Suprapubic skin (tissue), 3 donors: ENCODE data around the gene CDC37.

ENCODE experiments used
- EP300 ChIP-seq: sonication (generic); formaldehyde crosslinking; IDR thresholded peaks from one replicate; pipeline ENCODE4 v1.6.1; 2017; ENCODE audit warnings: antibody characterized with exemption
- POLR2A ChIP-seq, 2 donors: fragments of 450-650 bp; IDR thresholded peaks; one replicate each; pipeline ENCODE4 v1.6.1; 2017; ENCODE audit warnings: antibody characterized with exemption in 2 of 2, mild to moderate bottlenecking in 2 of 2, moderate library complexity in 2 of 2
- TF ChIP-seq, protein P1 (sequence below), 2 donors: fragments of 200-600 bp in 1 of 2; fragments of 450-650 bp in 1 of 2; sonication (generic) in 1 of 2; IDR thresholded peaks; one replicate each; pipeline ENCODE4 v1.5.1; 2016 to 2019; ENCODE audit warnings: antibody characterized with exemption in 2 of 2, mild to moderate bottlenecking in 1 of 2, moderate library complexity in 1 of 2

DNA sequence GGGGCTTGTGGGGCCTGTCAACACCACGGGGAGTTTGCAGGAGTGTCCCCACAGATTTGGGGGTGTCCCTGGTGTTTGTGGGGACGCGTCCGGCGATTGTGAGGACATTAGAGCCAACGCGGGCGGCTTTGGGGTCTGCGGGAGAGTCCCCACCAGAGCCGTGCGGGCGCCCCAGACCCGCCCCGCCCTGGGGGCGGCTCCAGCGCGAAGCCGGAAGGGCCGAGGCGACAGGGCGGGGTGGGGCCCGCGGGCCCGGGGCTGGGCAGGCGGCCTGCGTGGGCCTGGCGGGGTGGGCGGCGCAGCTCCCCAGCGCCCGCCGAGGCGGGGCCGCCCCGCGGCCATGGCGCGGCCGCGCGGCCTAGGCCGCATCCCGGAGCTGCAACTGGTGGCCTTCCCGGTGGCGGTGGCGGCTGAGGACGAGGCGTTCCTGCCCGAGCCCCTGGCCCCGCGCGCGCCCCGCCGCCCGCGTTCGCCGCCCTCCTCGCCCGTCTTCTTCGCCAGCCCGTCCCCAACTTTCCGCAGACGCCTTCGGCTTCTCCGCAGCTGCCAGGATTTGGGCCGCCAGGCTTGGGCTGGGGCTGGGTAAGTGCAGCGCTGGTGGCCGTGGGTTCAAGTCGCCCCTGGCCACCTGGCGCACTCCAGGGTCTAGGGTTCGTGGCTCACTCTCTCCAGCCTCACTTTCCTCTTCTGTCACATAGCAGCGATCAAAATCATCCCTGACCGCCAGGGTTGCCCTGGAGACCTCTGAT, 27.3 kb upstream of the CDC37 start:
- TF ChIP-seq POLR2A (IDR thresholded peaks at IDR 0.05) (peak in 1 of 2 donors; percentile 11), EP300 (no peak)
- TF ChIP-seq, protein P1, sequence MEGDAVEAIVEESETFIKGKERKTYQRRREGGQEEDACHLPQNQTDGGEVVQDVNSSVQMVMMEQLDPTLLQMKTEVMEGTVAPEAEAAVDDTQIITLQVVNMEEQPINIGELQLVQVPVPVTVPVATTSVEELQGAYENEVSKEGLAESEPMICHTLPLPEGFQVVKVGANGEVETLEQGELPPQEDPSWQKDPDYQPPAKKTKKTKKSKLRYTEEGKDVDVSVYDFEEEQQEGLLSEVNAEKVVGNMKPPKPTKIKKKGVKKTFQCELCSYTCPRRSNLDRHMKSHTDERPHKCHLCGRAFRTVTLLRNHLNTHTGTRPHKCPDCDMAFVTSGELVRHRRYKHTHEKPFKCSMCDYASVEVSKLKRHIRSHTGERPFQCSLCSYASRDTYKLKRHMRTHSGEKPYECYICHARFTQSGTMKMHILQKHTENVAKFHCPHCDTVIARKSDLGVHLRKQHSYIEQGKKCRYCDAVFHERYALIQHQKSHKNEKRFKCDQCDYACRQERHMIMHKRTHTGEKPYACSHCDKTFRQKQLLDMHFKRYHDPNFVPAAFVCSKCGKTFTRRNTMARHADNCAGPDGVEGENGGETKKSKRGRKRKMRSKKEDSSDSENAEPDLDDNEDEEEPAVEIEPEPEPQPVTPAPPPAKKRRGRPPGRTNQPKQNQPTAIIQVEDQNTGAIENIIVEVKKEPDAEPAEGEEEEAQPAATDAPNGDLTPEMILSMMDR (IDR thresholded peaks at IDR 0.05) = no peak
